GM15510 (cell line): ENCODE measurements around the gene ALOX5AP.

ENCODE experiments used
- POLR2A ChIP-seq: IDR thresholded peaks from 3 replicates; pipeline ENCODE4 v1.6.1; 2011; ENCODE audit warnings: borderline replicate concordance; ENCODE audit not compliant: insufficient read length; ENCODE audit errors: extremely low read depth

ALOX5AP gene

DNA sequence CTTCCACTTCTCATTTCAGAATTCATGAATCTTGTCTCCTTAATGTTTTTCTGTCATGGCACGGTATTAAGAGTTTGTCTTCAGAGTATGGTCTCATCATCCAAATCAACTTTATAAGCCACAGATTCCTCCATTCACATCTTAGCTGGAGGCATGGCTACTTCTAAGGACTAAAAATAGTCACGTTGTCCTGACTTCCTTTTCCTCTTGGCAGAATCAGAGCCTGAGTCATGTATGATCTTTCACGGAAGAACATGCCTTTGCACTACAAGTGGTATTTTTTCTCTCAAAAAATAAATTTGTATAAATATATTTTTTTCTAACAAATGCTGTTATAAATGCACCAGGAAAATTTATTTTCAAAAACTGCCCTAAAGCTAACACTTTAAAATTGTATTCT is 71.4 kb downstream of the ALOX5AP start:
- TF ChIP-seq POLR2A: no peak

DNA sequence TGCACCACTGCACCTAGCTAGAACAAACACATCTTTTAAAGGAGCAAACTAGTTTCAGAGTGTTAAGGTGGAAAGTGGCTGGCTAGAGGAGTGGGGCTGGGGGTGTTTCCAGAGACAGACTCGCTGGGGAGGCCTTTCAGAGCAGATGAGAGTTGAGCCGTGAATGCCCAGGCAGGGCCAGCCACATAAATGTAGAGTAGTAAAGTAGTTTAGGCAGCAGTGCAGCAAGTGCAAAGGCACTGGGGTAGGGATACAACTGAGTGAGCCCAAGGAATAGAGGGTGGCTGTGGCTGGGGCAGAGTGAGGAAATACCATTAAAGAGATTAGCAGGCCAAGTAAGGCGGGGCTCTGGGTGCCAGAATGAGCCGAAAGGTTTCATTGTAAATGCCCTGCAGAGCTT is 72.0 kb downstream of the ALOX5AP start:
- no peak for TF ChIP-seq POLR2A

DNA sequence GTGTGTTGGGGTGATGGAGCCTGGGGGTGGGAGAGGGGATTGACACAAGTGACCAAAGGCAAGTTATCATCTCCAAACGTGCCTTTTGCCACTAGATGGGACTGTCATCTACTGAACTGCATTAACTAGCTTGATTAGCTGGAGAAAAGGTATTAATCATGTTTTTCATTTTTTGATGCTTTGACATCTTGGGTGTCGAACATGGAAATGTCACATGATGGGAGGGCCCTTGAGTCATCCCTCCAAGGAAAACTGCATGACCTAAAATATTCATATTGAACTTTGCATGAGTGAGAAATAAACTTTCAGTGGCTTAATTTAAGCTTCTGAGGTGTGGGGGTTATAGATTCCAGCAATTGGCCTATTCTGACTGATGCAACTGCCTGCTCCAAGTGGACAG is 73.3 kb downstream of the ALOX5AP start:
- TF ChIP-seq POLR2A: no peak

DNA sequence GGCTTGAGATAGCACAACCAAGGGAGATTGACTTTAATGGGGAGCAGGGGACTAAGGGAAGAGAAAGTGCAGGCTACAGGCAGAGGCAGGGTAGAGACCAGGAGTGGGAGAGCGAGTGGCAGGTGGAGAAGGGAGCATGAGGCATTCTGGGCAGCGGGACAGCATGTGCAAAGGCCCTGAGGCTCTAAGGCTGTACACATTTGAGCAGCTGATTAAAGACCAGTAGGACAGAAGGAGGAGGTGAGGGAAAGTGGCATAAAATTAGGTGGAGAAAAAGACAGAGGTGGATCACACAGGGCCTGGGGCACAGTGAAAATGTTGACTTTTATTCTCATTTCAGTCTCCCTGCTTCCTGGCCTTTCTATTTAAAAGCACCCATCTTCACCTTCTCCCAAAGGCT is 74.4 kb downstream of the ALOX5AP start:
- TF ChIP-seq POLR2A: no peak

DNA sequence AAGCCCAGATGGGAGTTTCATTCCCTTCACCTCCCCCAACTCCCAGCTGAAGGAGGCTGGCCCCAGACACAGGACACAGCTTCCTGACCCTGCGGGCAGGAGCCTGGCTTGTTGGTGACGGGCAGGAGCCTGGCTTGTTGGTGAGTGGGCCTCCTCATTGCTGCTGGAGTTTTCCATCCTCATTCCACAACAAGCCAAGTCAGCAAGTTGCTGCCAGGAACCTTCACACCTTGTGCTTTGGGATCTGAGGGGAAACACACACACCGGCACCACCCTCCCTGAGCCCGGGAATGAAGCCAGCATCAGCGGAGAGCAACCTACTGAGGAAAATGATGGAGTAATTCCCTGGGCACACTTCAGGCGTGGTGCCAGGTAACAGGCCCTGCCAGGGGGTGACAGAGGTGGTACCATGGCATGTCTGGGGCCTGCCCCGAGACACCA is 74.9 kb downstream of the ALOX5AP start:
- TF ChIP-seq POLR2A: no peak

DNA sequence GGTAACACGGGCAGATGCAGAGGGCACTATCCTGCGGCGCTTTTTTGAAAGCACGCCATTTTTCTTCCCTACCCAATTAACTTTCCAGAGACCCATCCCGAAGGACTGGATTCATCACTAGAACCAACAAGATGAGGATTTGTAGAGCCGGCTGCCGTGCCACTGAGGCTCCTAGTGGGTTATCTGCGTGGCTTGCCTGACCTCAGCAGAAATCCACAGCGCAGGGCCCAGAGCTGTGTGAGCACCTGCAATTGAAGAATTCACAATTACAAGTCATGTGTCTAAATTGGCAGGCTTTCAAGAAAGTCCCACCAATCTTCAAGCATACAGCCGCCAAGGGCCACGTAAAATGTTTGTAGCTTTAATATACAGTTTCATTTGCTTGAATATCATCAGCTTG is 75.5 kb downstream of the ALOX5AP start:
- no peak for TF ChIP-seq POLR2A
